Globus pallidus (tissue), 1 donor: ENCODE measurements around the gene MKRN3.

Experiments used
- DNase-seq: peaks from one replicate; pipeline ENCODE4 v3.0.0-alpha.2; 2015; ENCODE audit warnings: low spot score

The MKRN3 gene

DNA sequence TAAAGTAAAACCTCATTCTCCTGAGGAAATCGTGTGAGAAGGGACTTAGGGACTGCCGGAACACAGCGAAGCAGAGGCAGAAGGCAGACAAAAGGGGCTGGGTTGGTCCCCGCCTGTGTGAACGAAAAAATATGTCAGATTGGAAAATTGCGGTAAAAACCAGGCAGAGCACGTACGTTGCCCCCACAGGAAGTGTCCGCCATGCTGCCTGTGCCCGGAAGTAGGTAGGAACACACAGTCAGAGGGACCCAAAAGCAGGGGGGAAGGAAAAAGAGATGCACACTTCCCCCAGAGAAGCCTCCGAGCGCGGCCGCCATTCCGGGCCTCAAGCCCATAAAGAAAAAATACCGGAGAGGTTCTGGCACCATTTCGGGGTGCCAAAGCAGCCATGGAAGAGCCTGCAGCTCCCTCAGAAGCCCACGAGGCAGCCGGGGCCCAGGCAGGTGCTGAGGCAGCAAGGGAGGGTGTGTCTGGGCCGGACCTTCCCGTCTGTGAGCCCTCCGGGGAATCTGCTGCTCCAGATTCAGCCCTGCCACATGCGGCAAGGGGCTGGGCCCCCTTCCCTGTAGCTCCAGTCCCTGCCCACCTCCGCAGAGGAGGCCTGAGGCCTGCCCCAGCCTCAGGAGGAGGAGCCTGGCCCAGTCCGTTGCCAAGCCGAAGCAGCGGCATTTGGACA, at the start of gene MKRN3:
Gene MKRN3 (plus strand): TSS at position 280 of the 676 bp plus-strand sequence. CDS start 109 bp downstream, at position 389.
- peak; percentile 79 for DNase-seq

DNA sequence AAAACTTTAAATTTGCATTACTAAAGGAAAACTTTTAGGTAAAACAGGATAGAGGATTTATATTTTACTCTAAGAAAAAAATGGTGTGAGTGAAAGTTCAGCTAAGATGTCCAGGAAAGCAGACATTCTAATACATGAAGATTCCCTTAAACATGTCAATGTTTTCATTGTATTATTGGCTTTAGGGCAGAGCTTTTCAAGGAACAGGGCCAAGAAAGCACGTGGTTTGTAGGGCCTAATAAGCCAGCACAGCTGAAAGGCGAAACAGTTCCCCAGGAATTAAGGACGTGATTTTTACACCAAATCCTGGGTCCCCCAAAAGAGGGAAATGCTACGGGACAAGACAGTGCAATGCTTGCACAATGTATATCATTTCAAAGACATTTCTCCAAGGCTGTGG, 48.6 kb upstream of the MKRN3 start:
- peak; percentile 63 for DNase-seq

DNA sequence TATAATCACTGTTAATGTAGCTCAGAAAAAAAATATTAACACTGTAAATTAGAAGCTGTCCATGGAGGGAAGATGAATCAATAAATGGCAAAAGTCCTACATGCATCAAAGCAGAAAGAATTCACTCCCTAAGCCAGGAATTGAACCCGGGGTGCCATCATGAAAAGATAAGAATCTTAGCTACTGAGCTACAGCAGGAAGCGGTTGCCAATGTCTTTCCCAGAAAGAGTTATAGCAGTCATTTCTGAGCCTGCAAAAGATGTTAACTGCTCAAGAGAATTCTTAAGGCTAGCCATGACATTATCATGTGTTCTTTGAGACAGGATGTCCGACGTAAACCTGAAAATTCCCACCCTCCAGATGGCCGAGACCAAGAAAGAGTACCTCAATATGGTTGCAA, 47.4 kb upstream of the MKRN3 start:
- no peak for DNase-seq

DNA sequence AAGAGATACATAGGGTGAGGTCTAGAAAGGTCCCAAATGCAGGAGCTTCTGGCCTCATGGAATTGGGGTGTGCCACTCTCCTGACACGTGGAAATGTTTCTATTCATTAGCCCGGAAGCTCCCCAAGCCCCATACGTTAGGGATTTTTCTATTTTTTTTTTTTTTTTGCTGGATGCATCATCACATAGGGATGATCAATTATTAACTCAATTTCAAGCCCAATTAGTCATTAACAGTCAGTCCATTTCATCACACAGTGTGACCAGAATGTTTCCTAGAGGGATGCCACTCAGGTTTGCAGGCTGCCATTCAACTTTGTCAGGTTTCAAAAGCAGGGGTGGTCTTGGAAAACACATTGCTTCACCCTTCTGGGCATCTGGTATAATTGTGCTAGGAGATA, 40.7 kb upstream of the MKRN3 start:
- DNase-seq, result no peak

DNA sequence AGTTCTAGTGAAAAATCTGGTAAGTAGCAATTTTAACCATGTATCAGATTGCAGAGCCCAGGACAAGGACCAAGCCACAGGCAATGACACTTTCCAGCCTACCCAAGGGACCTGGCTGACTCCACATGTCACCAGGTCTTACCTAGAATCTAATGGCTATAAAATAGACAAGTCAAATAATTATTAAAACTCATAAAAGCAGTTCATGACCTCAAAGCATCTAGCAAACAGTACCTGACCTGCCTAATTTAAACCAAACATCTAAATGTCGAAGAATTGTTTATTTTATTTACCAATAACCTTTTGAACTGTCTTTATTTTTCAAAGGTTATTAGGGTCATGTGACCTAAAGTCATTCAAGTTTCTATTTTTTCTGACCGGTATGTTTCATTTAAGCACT, 35.6 kb upstream of the MKRN3 start:
- no peak for DNase-seq

DNA sequence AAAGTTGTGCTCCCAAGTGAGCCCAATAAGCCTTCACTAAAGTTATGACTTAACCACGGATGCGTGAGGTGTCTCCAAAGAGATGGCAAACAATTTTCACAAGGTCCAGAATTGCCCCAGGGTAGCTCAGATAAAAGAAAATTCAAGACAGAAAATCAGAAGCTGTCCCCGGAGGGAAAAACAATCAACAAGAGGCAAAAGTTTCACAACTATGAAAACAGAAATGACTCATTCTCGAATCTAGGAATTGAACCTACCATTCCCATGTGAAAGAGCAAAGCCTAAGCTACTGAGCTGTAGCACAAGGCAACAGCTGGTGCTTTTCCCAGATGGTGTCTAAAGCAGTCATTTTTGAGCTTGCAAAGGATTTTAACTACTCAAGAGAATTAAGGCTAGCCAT, 33.5 kb upstream of the MKRN3 start:
- DNase-seq, result no peak

DNA sequence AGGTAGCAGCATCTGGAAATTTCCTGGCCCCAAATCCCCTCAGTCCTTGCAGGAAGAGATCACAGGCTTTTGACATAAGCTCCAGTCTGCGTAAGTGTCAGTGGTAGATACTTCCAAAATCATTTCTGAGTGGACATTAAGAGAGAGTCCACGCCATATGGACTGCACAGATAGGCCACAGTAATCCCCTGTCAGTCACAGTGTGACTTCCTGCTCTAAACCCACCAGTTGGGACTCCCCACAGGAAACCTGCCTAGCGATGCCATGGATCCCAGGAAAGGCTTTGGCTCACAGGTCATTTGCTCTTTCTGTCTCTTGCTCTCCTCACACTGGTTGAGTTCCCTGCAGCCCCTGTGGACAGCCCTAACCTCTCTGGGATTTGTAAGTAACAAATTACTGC, 28.8 kb upstream of the MKRN3 start:
- DNase-seq, result no peak

DNA sequence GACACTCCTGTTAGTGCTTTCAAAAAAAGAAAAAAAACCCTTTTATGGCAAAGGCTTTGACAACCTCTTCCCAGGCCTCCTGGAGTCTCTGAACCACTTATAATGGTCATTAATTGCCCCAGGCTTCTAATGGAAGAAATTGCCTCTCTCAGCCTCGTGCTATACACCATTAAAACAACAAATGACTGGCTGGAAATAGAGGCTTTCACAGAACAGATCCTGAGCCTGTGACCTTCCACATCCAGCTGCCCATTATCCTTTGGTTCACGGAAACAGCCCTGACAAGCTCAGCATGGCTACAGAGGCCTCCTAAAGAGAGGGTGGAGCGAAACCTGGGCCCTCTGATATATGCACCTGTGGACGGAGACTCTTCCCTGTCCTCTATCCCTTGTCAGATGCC, 26.8 kb upstream of the MKRN3 start:
- DNase-seq, result no peak

DNA sequence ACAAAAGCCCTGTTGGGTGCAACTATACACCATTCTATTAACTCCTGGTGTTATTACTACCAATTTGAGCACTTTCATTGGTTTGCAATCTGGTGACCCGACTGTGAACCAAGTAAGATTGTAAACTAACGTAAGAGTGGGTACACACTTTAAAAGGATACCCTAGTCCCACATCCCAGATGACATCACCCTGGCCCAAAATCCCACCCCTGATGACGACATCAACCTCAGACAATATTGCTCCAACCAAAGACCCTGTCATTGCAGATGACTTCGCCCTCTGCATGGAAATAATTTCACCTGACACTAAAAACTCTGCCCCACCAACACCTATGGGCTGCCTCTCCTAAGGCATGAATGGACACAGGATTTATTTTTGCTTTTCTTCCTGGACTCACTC, 25.6 kb upstream of the MKRN3 start:
- DNase-seq, result no peak

DNA sequence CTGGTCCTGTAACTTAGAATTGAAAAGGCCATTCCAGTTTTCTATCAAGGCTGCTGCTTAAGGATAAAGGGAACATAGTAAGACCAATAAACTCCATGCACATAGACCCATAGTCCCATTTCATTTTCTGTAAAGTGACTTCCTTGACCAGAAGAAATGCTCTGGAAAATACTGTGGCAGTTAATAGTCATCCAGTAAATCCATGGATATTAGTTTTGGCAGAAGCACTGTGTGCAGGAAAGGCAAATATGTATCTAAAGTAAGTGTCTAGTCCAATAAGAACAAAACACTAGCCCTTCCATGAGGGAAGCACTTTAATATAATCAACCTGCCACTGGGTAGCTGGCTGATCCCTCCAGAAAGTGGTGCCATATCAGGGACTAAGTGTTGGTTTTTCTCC, 19.3 kb upstream of the MKRN3 start:
- no peak for DNase-seq

DNA sequence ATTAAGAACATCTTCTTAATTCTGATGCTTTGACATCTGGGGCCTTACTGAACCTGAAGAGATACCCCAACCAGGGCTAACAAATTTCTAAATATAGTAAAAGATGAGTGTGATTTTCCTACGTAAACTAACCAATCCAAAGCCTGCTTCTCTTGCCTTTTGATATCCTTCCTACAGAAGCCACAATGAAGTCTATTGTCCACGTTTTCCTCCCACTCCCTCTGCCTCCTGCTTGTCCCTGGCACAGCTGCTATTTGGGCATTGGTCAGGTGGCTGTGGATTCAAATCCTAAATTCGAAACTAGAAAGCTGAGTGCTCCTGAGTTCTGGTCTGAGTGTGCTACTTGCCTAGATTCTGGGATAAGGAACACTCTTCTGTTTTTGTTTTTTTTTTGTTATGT, 17.4 kb upstream of the MKRN3 start:
- DNase-seq, result peak; percentile 51

DNA sequence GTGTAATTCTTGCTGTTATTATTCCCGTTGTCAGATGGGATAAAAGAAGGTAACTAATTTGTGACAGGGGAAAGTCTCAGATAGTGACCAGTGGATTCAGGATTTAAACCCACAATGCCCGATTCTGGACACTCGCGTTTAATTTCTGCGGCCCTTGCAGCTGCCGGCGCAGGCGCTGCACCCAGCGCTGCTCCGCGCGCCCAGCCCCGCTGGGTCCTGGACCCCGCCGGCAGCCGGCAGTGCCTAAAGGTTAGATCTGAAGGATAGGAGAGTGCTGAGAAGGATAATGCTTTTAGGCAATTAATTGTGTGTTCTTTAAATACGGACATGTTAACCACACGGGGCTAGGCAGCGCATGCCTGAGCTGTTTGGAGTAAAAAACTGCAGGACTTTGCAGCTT, 3.6 kb upstream of the MKRN3 start:
- no peak for DNase-seq

DNA sequence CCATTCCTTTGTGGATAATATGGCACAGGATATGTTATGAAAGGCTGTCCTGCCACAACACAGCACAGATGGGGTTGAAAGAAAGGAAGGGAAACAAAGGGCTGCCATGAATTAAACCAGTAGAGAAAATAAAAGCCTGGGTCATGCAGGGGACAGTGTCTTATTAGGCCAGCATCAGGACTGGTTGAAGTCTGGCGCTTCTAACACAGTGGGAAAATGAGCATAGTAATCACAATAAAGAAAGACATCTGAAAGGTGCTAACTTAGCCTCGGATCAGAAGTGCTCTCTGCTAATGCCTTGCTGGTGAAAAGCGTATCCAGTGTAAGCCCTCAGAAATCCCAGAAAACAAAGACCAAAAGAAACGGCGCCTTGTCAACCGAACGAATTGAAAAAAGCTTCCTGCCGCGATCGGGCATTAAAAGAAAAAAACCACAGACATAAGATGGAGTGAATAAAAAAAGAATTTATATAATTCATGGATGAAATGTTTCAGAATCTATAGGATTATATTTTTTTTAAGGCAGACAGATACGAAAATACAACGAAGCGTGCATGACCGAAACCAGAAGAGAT, 566 bp upstream of the MKRN3 start:
- DNase-seq, result no peak

DNA sequence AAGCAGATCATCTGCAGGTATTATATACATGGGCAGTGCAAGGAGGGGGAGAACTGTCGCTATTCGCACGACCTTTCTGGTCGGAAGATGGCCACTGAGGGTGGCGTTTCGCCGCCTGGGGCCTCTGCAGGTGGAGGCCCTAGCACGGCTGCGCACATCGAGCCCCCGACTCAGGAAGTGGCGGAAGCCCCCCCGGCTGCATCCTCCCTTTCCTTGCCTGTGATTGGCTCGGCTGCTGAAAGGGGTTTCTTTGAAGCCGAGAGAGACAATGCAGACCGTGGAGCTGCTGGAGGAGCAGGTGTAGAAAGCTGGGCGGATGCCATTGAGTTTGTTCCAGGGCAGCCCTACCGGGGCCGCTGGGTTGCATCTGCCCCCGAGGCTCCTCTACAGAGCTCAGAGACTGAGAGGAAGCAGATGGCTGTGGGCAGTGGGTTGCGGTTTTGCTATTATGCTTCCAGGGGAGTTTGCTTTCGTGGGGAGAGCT, 639 bp downstream of the MKRN3 start:
- peak; percentile 61 for DNase-seq

DNA sequence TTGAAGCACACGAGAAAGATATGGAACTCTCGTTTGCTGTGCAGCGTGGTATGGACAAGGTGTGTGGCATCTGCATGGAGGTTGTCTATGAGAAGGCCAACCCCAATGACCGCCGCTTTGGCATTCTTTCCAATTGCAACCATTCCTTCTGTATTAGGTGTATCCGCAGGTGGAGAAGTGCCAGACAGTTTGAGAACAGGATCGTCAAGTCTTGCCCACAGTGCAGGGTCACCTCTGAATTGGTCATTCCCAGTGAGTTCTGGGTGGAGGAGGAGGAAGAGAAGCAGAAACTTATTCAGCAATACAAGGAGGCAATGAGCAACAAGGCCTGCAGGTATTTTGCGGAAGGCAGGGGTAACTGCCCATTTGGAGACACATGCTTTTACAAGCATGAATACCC, 1.2 kb downstream of the MKRN3 start:
- no peak for DNase-seq

DNA sequence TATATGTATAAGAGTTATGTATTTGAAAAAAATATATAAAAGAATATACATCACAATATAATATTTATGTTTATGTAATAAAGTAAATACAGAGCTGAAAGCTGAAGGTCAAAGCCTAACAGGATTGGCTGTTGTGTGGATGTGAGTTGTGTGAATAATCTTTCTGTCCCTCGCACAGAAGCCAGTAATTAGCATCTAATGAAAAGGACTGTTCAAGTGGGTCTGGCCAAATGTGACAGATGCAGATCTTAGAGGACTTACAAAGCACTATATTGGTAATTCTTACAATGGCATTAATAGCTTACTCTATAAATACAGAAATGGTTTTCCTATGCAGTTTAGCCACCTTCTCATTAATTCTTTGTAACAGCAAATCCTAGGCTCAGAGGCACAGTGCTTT, 2.4 kb downstream of the MKRN3 start:
- DNase-seq, result peak; percentile 90

DNA sequence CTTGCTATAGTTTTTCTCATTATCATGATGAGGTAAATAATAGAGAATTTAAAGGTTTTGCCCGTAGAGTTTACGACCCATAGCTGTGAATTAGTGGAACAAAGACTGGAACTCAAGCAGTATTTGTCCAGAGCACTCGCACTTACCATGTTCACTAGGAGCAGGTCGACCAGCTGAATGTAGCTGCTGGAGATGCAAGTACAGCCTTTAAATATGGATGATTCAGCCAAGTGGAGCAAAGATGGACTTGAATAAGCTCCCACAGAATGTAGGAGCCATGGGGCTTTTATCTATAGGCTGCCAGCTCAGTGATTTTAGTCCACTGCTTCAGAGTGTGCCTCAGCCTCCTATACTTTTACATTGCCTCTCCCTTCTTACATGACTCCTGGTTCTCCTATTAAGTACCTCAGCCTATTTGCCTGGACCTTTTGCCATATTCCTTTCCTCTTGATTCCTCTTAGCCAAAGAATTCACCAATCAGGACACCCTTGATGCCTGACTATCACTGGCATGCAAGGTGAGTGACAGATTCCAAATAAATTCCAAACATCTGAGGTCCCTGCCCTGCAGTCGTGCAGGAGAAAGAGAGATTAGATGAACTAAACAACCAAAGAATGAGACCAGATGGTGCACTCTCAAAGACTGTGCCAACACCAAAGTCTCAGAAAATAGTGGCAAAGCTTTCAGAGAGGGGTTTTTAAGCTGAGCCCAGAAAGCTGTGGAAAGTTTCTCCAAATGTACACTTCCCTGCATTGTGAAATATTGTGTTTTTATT, 3.9 kb downstream of the MKRN3 start:
- no peak for DNase-seq

DNA sequence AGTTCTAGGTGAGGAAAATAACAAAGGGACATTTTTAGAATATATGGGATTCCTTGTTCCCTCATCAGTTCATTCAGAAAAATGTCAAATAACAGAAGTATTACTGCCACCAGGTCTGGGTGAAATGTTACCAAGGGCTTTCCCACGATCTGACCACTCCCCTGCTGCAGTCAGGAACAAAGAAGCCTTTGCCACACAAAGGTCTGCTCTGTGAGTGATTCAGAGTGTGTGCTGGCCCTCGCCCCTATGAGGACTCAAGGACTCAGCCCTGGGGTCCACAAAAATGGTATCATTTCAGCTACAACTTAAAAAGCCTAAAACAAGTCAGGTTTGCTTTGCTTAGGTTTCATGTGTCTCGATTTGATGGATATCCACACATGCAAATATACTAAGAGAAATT, 5.0 kb downstream of the MKRN3 start:
- DNase-seq, result peak; percentile 70

DNA sequence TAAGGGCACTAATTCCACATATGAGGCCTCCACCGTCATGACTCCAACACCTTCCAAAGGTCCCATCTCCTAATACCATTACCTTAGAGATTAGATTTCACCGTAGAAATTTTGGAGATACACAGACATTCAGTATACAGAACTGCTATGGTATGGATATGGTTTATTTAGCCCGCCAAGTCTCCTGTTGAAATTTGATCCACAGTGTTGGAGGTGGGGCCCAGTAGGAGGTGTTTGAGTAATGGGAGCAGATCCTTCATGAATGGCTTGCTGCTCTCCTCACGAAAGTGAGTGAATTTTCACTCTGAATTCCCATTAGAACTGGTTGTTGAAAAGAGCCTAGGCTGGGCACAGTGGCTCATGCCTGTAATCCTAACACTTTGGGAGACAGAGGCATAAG, 7.4 kb downstream of the MKRN3 start:
- no peak for DNase-seq

DNA sequence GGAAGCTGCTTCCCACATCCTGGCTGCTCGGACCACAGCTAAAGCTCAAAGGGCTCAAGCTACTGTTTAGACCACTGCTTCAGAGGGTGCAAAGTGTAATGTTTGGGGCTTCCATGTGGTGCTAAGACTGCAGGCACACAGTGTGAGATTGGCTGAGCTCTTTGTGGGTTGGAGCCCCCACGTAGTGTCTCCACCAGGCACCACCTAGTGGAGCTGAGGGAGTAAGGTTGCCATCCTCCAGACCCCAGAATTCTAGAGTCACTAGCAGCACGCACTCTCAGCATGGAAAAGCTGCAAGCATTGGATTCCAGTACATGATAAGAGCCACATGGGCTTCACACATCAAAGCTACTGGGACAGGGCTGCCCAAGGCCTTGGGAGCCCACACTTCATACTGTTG, 9.3 kb downstream of the MKRN3 start:
- DNase-seq, result no peak

DNA sequence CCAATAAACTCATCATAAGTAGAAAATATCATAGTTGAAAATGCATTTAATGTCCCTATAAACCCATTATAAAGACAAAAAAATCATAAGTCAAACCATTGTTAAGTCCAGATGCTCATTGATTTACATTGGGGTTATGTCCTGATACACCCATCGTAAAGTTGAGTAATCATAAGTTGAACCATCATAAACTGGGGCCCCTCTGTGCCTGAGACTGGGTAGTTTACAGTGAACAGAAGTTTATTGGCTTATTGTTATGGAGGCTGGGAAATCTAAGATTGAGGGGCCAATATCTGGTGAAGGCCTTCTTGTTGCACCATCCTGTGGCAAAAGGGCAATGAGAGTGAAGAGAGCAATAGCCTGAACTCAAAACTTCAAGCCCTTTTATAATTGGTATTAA, 10.6 kb downstream of the MKRN3 start:
- DNase-seq, result no peak

DNA sequence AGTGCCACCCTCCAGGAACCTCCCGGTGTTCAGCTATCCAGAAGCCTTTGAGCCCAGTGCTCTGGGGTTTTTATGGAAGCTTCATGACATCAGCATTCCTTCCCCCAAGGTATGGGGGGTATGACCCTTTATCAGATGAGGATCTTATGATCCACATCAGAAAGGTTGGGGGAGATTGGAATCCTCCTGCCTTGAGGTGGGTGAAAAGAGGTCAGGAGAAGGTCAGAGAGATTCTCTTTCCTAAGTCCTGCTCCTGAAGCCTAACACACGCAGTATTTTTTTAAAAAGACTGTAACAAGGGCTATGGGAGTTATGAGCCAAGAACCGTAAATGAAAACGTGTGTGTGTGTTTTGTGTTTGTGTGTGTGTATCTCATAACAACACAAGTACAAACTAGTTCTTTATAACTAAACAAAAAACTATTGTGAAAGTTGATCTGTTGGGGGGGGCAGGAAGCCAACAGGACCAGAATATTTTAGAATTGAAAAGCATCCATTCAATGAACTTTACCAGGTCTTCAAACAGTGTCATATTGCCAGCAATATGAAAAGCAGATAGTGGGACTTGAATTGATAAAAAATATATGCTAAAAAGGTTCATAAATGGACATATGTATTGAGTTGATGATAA, 13.2 kb downstream of the MKRN3 start:
- DNase-seq, result no peak

DNA sequence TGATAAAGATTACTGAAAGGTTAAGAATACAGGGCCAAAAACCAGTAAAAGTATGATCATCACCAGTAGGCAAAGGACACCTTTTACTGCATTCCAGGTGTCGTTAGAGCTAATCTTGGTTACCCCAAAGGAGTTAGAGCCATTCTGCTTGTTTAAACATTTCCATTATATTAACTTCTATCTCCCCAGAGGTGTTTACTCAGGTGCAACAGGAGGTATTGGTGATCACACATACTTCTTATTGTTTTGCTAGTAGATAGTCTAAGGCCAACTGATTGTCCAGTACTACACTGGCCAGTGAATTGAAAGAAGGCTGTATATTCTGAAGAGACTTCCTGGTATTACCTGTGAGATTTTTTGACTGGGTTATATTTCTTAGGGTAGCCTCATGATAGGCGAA, 22.8 kb downstream of the MKRN3 start:
- DNase-seq, result no peak
